Dendritic cell treated with granulocyte-macrophage colony-stimulating factor and Interleukin-4, amounts not matched to agents 40 ng/mL and 50 ng/mL, for 4 days (primary cell): Measurements from ENCODE around the gene PBX1.
"Not testable (repeated sequence)": the region's sequence is repeated elsewhere in the genome, so short reads cannot be mapped to it uniquely, and the experiment has no call there.

Experiments
- H3K27ac Mint-ChIP-seq: one replicate; pipeline ENCODE4 v1.8.0; 2022; ENCODE audit warnings: mild to moderate bottlenecking, mixed read lengths
- H3K27me3 Mint-ChIP-seq: one replicate; pipeline ENCODE4 v1.8.0; 2022; ENCODE audit warnings: mild to moderate bottlenecking, mixed read lengths
- H3K36me3 Mint-ChIP-seq: one replicate; pipeline ENCODE4 v1.8.0; 2022; ENCODE audit warnings: low read depth, mixed read lengths
- H3K4me1 Mint-ChIP-seq: one replicate; pipeline ENCODE4 v1.8.0; 2022; ENCODE audit warnings: low read depth, mixed read lengths
- H3K4me3 Mint-ChIP-seq: one replicate; pipeline ENCODE4 v1.8.0; 2022; ENCODE audit warnings: mild to moderate bottlenecking, moderate library complexity, mixed read lengths
- H3K9me3 Mint-ChIP-seq: one replicate; pipeline ENCODE4 v1.8.0; 2022; ENCODE audit warnings: mixed read lengths
- intact Hi-C: fragments of 100-400 bp; cut with micrococcal nuclease; formaldehyde crosslinking; loops from one replicate; pipeline ENCODE4 v1.15.0; 2022

Gene PBX1

GRCh38 chr1:164558461-164559341 is at the start of gene PBX1:
TSS of gene PBX1 (plus strand) at chr1:164559184.
- intact Hi-C loops: loop anchor here (10.0 kb wide), 1 partner anchor 156 kb away; no protein-coding TSS in a partner anchor
- peak within 1 kb of the TSS; percentile 69 for H3K4me3 Mint-ChIP-seq
- H3K9me3 Mint-ChIP-seq: peaks cover 1% of the 10 kb centered on the region
- H3K4me1 Mint-ChIP-seq: peaks cover 7% of the 10 kb centered on the region
- H3K27ac Mint-ChIP-seq: no peak within 1 kb of the TSS
- H3K27me3 Mint-ChIP-seq: peaks cover 33% of the 10 kb centered on the region
- H3K36me3 Mint-ChIP-seq: no peaks in the 10 kb centered on the region

DNA sequence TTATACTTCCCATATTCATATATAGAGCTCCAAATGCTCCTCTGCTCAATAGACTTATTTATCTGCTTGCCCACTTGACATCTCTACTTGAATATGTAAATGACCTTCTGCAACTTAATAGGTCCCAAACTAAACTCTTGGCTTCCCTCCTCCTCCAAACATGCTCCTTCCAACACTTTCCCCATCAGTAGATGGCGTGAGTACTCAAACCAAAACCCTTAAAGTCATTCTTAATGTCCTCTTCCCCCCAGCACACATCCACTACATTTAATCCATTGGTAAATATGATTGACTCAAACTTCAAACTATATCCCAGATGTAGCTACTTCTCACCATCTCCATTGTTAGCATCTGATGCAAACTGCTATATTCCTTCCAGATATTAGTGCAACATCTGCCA is 48.5 kb upstream of the PBX1 start:
- Mint-ChIP-seq H3K9me3 (no peaks in the 10 kb centered on the region), H3K4me1 (no peaks in the 10 kb centered on the region), H3K27ac (no peak overlapping the region), H3K4me3 (no peak overlapping the region), H3K36me3 (no peaks in the 10 kb centered on the region), H3K27me3 (no peaks in the 10 kb centered on the region)
- intact Hi-C loops: no loop called here

DNA sequence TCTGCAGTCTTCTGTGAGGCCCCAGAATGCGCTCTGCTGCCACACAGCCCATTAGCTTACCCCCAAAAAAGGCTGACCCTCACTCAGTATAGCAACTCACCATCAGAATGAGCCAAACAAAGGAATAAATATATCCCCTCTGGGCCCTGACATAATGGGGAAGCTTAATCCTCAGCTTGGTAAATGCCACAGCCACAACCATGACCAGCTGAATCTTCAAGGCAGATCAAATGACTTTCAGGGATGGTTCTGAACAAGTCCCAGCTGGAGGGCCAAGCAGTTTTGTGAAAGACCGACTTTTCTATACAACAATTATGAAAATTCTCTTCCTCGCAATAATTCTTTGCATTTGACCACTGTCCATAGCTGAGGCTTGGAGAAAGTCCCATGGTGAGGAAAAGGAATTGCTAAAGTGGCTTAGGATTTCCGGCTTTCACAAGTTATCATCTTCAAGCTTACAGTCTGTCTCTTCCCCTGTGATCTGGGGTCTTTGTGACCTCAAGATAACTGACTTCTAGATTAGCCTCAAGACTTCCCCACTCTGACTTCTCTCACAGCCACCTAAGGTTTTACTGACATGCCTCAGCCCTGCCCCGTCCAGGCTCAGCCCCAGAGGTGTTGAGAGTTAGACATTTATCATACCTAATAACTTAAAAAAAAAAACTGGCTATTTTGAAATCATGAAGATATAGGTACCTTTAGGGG is 47.8 kb upstream of the PBX1 start:
- H3K36me3 Mint-ChIP-seq: no peaks in the 10 kb centered on the region
- no peaks in the 10 kb centered on the region for H3K4me1 Mint-ChIP-seq
- intact Hi-C loops: no loop called here
- H3K27me3 Mint-ChIP-seq: no peaks in the 10 kb centered on the region
- H3K27ac Mint-ChIP-seq: no peak overlapping the region
- H3K9me3 Mint-ChIP-seq: no peaks in the 10 kb centered on the region
- H3K4me3 Mint-ChIP-seq: no peak overlapping the region

DNA sequence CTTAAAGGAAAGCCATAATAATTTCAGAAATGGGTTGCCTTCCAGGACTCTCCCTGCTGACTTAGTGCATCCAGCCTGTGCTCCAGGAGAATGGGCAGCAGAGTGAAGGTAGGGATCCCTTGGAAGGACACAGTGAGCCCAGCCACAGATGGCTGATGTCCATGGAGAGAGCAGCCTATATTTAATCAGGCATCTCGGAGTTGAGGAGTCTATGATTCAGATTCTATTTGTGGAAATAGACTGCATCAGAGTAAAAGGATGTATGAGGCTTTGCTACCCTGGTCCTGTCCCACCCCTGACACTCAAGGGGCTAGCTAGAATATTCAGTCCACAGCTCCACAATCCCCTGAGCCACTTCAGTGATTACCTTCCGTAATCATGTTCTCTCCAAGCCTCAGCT is 43.8 kb upstream of the PBX1 start:
- Mint-ChIP-seq H3K9me3 (no peaks in the 10 kb centered on the region), H3K36me3 (no peaks in the 10 kb centered on the region), H3K4me3 (no peak overlapping the region), H3K27me3 (no peaks in the 10 kb centered on the region), H3K27ac (no peak overlapping the region), H3K4me1 (no peaks in the 10 kb centered on the region)
- intact Hi-C loops: no loop called here

DNA sequence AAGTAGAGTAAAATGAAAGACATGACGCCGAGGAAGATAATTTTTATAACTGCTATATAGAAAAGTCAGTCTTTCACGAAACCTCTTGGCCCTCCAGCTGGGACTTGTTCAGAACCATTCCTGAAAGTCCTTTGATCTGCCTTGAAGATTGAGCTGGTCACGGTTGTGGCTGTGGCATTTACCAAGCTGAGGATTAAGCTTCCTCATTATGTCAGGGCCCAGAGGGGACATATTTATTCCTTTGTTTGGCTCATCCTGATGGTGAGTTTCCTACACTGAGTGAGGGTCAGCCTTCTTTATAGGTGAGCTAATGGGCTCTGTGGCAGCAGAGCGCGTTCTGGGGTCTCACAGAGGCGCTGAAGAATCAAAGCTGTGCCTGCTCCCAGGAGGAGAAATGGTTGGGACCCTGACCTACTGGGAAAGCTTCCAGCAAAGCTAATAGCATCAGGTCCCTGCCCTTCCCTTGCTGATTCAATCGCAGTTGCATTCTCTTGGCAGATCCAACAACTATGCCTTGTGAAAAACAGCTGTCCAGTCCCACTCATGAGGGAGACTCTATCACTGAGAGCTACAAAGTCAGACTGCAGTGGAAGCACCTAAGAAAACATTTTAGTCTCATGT is 43.2 kb upstream of the PBX1 start:
- Mint-ChIP-seq H3K9me3 (no peaks in the 10 kb centered on the region), H3K4me1 (no peaks in the 10 kb centered on the region), H3K4me3 (no peak overlapping the region), H3K27me3 (no peaks in the 10 kb centered on the region), H3K27ac (no peak overlapping the region), H3K36me3 (no peaks in the 10 kb centered on the region)
- intact Hi-C loops: no loop called here

DNA sequence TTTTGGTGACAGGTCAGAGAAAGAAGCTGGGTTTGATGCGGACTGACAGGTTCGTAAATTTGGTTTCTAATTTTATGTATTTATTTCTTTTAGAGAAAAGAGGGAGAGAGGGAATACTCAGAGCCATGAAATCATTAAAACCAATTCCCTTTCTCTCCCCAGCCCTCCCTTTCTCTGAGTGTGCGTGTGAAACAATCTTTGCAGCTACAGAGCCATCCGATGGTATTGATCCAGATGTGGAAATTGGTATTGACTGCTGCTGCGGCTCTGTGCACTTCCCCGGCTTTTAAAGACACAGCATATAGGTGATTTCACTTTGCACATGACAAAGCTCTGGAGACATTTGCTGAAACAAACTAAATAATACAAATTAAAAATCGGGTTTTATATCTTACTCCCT is 42.4 kb upstream of the PBX1 start:
- Mint-ChIP-seq H3K36me3 (no peaks in the 10 kb centered on the region), H3K27ac (no peak overlapping the region), H3K27me3 (no peaks in the 10 kb centered on the region), H3K4me3 (no peak overlapping the region), H3K9me3 (no peaks in the 10 kb centered on the region), H3K4me1 (no peaks in the 10 kb centered on the region)
- intact Hi-C loops: no loop called here

DNA sequence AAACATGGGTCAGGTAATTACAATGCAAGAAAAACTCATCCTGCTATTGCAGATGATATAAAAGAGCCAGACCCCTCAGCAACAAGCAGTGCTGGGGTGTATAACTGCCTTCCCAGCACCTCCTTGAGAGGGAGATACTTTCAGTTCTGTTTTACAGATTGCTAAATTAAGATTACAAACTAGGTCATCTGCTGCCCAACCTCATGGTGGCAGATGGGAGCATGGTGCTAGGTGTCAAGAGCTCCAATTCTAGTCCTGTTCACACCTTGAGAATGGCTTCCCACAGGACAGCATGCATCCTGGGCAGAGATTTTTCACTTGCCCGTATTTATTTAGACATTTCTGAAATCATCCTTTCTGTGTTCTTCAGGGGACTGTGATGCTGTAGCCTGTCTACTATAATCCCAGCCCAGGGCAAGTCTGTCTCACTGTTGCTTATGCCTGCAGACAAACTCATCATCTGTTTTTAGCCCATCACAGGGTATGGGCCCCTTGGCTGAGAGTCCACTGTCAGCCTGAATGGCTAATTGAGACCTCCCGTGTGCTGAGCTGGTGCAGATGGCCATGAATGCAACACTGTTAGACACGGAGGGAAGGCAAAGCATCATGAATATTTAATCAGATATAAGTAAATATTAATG is 40.2 kb upstream of the PBX1 start:
- no peaks in the 10 kb centered on the region for H3K4me1 Mint-ChIP-seq
- H3K27me3 Mint-ChIP-seq: no peaks in the 10 kb centered on the region

DNA sequence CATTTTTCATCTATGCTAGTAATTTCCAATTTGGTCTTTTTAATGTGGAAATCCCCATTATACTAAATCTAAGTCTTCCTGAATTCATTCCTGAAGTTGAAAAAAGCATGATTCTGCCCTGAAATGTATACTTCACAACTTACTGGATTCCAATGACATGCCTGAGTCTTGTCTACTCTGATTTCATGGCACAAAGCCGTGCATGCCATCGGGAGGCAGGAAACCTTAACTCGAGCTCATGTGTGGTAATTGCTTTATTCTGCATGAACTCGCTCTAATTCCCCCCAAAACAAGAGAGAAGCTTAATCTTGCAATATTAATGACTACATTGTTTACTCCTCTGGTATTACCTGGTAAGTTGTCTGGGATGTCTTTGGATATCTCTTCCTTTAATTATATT is 39.6 kb upstream of the PBX1 start:
- no peak overlapping the region for H3K4me3 Mint-ChIP-seq
- H3K27me3 Mint-ChIP-seq: no peaks in the 10 kb centered on the region
- no peaks in the 10 kb centered on the region for H3K36me3 Mint-ChIP-seq
- H3K27ac Mint-ChIP-seq: no peak overlapping the region
- H3K9me3 Mint-ChIP-seq: no peaks in the 10 kb centered on the region
- H3K4me1 Mint-ChIP-seq: no peaks in the 10 kb centered on the region
- intact Hi-C loops: no loop called here

More for the DNA sequence above, 40.2 kb upstream of the PBX1 start:
- Mint-ChIP-seq H3K4me3 (no peak overlapping the region), H3K9me3 (no peaks in the 10 kb centered on the region), H3K36me3 (no peaks in the 10 kb centered on the region), H3K27ac (no peak overlapping the region)
- intact Hi-C loops: no loop called here

DNA sequence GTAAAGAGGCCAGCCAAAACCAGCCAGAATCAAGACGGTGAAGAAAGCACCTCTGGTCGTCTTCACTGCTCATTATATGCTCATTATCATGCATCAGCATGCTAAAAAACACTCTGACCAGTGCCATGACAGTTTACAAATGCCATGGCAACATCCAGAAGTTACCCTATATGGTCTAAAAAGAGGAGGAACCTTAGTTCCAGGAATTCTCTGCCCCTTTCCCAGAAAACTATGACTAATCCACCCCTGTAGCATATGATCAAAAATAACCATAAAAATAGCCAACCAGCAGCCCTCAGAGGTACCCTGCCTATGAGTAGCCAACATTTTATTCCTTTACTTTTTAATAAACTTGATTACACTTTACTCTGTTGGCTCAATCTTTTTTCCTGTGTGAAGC is 34.2 kb upstream of the PBX1 start:
- intact Hi-C loops: no loop called here
- Mint-ChIP-seq H3K27me3 (no peaks in the 10 kb centered on the region), H3K9me3 (peaks cover 15% of the 10 kb centered on the region), H3K36me3 (no peaks in the 10 kb centered on the region), H3K27ac (no peak overlapping the region), H3K4me1 (no peaks in the 10 kb centered on the region), H3K4me3 (no peak overlapping the region)

GRCh38 chr1:164534863-164535610 is 23.9 kb upstream of the PBX1 start:
- Mint-ChIP-seq H3K27me3 (no peaks in the 10 kb centered on the region), H3K4me3 (no peak overlapping the region), H3K9me3 (no peaks in the 10 kb centered on the region), H3K4me1 (no peaks in the 10 kb centered on the region), H3K27ac (no peak overlapping the region), H3K36me3 (no peaks in the 10 kb centered on the region)
- intact Hi-C loops: no loop called here

- H3K36me3 Mint-ChIP-seq, H3K27ac Mint-ChIP-seq, H3K4me1 Mint-ChIP-seq, H3K4me3 Mint-ChIP-seq, H3K27me3 Mint-ChIP-seq: not testable (repeated sequence)
- H3K9me3 Mint-ChIP-seq: peaks cover 41% of the 10 kb centered on the region
- intact Hi-C loops: loop anchor here (10.0 kb wide), 1 partner anchor 162 kb away; no protein-coding TSS in a partner anchor
Measured at GRCh38 chr1:164552463-164552988, 6.5 kb upstream of the PBX1 start.

DNA sequence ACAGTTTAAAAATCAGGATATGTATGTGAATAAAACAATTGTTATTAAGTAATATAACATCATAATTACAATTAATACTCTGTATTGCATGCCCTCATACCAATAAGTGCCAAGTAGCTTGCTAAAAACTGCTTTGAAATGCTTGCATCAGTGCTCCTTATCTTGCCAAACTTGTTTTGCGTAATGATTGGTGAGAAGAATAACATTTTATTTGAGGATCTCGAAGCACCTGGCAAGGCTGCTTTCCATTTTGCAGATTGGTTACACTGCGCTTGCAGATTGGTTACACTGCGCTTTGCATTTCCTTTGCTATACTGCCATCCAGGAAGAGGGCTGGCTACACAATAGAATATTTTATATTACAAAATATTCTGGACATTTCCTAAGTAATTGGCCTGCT is 1.7 kb upstream of the PBX1 start:
- Mint-ChIP-seq H3K4me3 (no peak overlapping the region), H3K27me3 (peaks cover 28% of the 10 kb centered on the region), H3K36me3 (peaks cover 3% of the 10 kb centered on the region)

More for the DNA sequence above, 1.7 kb upstream of the PBX1 start:
- intact Hi-C loops: loop anchor here (10.0 kb wide), 1 partner anchor 158 kb away; no protein-coding TSS in a partner anchor
- Mint-ChIP-seq H3K9me3 (peaks cover 16% of the 10 kb centered on the region), H3K4me1 (peaks cover 12% of the 10 kb centered on the region), H3K27ac (no peak overlapping the region)
